HG02798 (cell line): ENCODE results near the gene CHD1L.
"Not testable (repeated sequence)": the region's sequence is repeated elsewhere in the genome, so short reads cannot be mapped to it uniquely, and the experiment has no call there.

Experiments used
- ATAC-seq: cut with Tn5 transposase; IDR thresholded peaks from one replicate; pipeline ENCODE4 v1.9.1; 2021; ENCODE audit warnings: mild to moderate bottlenecking; ENCODE audit not compliant: unreplicated experiment, poor library complexity

CHD1L gene

DNA sequence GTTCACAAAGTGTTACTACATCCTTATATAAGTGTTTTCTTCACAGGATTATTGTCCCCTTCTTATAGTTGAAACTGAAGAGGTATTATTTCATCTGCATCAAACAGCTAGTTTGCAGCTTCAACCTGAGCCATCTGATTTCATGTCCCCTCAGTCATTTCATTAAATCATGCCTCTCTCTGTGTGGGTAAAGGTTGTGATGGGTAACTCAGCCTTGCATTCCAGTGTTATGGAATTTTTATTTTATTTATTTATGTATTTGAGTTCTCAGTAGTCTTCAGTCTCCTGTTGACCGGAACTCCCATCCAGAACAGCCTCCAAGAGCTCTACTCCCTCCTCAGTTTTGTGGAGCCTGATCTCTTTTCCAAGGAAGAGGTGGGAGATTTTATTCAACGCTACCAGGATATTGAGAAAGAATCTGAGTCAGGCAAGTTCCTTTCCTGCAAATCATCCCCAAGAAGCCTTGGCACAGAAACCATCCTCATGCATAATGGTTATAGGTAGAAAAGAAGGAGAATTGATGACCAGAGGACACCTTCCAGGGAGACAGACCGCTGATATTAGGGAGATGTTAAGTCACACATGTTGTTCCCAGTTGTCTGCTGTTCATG, 21.8 kb downstream of the CHD1L start:
- no peak for ATAC-seq

DNA sequence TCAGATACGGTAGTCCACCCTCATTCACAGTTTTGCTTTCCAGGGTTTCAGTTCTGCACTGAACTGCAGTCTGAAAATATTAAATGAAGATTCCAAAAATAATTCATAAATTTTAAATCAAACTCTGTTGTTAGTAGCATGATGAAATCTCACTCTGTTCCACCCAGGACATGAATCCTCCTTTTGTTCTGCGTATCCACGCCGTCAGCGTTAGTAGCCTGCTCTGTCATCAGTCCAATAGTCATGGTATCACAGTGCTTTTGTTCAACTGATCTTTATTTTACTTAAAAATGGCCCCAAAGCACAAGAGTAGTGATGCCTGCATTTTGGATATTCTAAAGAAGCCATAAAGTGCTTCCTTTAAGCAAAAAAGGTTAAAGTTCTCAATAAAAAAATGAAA, 23.9 kb downstream of the CHD1L start:
- no peak for ATAC-seq

- no peak for ATAC-seq
These were observed 25.2 kb downstream of the CHD1L start for GRCh38 chr1:147267711-147268110.

DNA sequence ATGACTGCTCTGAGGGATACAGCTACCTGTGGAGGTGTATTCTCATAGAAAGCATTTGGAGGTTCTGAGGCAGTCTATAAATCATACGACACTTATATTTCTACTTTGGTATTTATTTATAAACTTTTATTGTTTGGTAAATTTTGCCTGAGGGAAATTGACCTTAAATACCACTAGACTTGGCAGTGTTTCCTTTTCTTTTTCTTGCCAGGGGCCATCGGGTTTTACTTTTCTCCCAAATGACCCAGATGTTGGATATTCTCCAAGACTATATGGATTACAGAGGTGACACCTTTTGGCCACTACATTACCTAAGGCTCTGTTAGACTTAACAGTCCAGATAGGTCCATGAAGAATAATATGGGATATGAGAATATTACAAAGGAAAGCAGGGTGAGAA, 28.2 kb downstream of the CHD1L start:
- ATAC-seq: no peak

GRCh38 chr1:147272042-147272441, 29.6 kb downstream of the CHD1L start:
- ATAC-seq: no peak

GRCh38 chr1:147273409-147274336, 31.2 kb downstream of the CHD1L start:
- ATAC-seq: no peak

DNA sequence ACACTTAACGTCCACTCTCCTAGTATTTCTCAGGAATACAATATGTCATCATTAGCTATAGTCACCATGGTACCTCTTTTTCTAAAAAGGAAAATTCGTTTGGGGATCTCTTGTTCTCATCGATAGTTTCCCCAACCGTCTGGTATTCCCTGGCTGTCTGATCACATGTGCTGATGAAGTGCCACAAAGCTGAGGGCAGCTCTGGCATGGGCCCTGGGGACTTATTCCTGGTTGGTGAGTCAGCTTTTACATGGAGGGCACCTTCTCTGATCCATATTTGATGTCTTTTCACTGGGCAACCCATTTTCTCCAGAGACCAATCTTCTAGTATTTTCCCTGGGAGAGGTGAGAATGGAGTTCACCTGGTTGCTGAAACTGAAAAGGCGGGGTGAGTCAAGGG, 39.5 kb downstream of the CHD1L start:
- ATAC-seq: no peak

DNA sequence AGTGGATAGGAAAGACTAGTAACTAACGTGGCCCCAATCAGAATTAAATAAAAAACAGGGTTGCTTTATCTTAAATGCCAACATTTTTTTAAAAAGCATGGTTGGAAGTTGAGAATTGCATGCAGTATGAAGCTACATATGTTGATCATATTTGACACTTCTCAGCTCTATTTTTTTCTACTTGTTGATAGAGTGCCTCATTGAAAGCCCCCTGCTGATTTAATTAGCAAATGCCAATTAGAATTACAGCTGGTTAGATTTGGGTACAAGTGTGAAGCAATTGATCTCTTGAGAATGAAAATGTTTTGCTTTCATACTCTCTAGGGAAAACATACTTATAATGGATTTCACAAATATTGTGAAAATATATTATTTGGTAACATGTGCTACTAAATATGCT, 40.5 kb downstream of the CHD1L start:
- ATAC-seq: no peak

DNA sequence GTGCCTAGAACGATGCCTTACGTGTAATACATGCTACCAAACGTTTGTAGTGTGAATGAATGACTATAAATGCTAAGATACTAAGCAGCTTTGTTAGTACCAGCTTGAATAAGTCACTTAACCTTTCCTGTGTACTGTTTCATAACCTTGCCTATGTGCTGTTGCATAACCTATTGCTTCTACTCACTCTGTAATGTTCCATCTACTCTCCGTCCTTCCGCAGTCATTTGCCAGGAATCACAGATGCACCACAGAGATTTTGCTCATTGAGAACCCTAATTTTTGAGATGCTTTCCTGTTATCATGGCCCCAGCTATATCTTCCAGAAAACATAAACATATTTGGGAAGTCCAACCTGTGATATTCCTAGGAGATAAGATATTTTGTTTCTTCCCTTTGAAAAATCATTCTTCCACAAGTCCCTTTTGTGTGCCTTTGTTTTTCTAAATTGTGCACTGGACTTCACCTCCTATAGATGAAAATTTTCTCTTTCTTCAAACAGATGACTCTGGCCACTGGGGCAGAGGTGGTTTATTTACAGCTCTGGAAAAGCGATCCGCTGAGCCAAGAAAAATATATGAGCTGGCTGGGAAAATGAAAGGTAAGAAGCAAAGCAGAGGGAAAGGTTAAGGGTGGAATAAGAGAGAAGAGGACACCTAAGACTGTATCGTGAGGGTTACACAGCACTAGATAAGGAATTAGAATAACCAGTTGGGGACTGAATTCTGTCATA, 44.8 kb downstream of the CHD1L start:
- ATAC-seq: no peak

- ATAC-seq: no peak
These were observed 49.5 kb downstream of the CHD1L start for GRCh38 chr1:147292012-147292411.

DNA sequence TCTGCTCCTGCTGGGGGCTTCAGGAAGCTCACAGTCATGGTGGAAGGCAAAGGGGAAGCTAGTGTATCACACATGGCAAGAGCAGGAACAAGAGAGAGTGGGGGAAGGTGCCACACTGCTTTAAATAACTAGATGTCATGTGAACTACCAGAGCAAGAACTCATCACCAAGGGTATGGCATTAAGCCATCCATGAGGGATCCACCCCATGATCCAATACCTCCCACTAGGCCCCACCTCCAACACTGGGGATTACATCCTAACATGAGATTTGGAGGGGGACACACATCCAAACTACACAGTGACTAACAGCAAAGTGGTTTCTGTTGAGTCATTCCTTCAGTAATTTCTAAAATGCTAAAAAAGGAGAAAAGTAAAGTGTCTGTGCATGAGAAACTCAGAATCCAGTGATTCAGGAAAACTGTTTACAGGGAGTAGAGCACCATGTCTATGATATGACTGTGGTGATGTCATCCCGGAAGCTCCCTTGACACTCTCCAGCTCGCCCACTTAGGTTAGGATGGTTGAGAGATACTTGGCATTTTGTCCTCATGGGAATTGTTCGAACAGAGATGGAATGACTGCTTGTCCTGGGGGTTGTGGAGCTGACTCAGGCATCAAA, 50.3 kb downstream of the CHD1L start:
- no peak for ATAC-seq

- no peak for ATAC-seq
These were observed 55.0 kb downstream of the CHD1L start for GRCh38 chr1:147297438-147297837.

DNA sequence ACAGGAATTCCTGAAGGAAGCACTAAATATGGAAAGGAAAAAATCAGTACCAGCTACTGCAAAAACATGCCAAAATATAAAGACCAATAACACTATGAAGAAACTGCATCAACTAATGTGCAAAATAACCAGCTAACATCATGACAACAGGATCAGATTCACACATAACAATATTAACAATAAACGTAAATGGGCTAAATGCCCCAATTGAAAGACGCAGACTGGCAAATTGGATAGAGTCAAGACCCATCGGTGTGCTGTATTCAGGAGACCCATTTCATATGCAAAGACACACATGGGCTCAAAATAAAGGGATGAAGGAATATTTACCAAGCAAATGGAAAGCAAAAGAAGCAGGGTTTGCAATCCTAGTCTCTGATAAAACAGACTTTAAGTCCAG, 63.3 kb downstream of the CHD1L start:
- ATAC-seq: not testable (repeated sequence)

GRCh38 chr1:147316968-147317367, 74.5 kb downstream of the CHD1L start:
- ATAC-seq: no peak

- ATAC-seq: not testable (repeated sequence)
These were observed 84.6 kb downstream of the CHD1L start for GRCh38 chr1:147326933-147327687.

- ATAC-seq: no peak
These were observed 91.8 kb downstream of the CHD1L start for GRCh38 chr1:147334292-147334691.

GRCh38 chr1:147336291-147336690, 93.8 kb downstream of the CHD1L start:
- no peak for ATAC-seq

GRCh38 chr1:147337040-147337630, 94.7 kb downstream of the CHD1L start:
- ATAC-seq: no peak

- no peak for ATAC-seq
These were observed 96.1 kb downstream of the CHD1L start for GRCh38 chr1:147338571-147338970.

- no peak for ATAC-seq
These were observed 98.8 kb downstream of the CHD1L start for GRCh38 chr1:147341246-147341645.
